Naive thymus-derived CD8-positive, alpha-beta T cell (primary cell): ENCODE data around the gene CHRNG. TPM values are rescaled to one million over a fixed set of nuclear protein-coding genes. Genes with fewer than 3 reads are reported as not detected.

ENCODE experiments used
- ATAC-seq, 2 donors: fragments of 150-1000 bp; cut with Tn5 transposase in 1 of 2; sonication (Bioruptor Pico), chemical (Tn5 transposase) in 1 of 2; 1 replicate in 1 of 2; 2 replicates in 1 of 2; pipeline ENCODE4 v1.10.0; 2021; ENCODE audit warnings: mild to moderate bottlenecking in 2 of 2, moderate library complexity in 2 of 2
- POLR2A ChIA-PET: fragments of 350-600 bp; sonication (Branson Sonifier 250); formaldehyde crosslinking; loops from one replicate; lab custom pipeline; 2021; ENCODE audit warnings: antibody characterized with exemption; lab: Charles Lee
- DNase-seq, 10 donors: peaks; one replicate each; pipeline versions ENCODE4 v3.0.0 to v3.0.0-alpha.2; 2020 to 2022
- H3K27ac Mint-ChIP-seq, 10 donors: one replicate each; pipeline ENCODE4 v1.8.0; 2020 to 2022; ENCODE audit warnings: mild to moderate bottlenecking in 10 of 10, mixed read lengths in 10 of 10, moderate library complexity in 4 of 10, inconsistent platforms in 1 of 10
- H3K27me3 Mint-ChIP-seq, 5 donors: one replicate each; pipeline ENCODE4 v1.8.0; 2021 to 2022; ENCODE audit warnings: mixed read lengths in 5 of 5
- H3K36me3 Mint-ChIP-seq, 3 donors: one replicate each; pipeline ENCODE4 v1.8.0; 2020 to 2022; ENCODE audit warnings: mixed read lengths in 3 of 3, mild to moderate bottlenecking in 2 of 3, inconsistent platforms in 1 of 3
- H3K4me1 Mint-ChIP-seq, 4 donors: one replicate each; pipeline ENCODE4 v1.8.0; 2021 to 2022; ENCODE audit warnings: mixed read lengths in 4 of 4
- H3K4me3 Mint-ChIP-seq, 10 donors: one replicate each; pipeline ENCODE4 v1.8.0; 2020 to 2022; ENCODE audit warnings: mild to moderate bottlenecking in 10 of 10, mixed read lengths in 10 of 10, moderate library complexity in 6 of 10, inconsistent platforms in 1 of 10
- H3K9me3 Mint-ChIP-seq, 9 donors: one replicate each; pipeline ENCODE4 v1.8.0; 2020 to 2022; ENCODE audit warnings: mixed read lengths in 9 of 9, mild to moderate bottlenecking in 3 of 9, inconsistent platforms in 1 of 9, moderate library complexity in 1 of 9
- polyA plus RNA-seq, 3 donors: library from polyadenylated mRNA; unstranded; fragments of 300-500 nt; fragmentation: Illumina TruSeq; gene quantifications; one replicate each; pipeline ENCODE4 v1.2.3, GENCODE V29; 2021
- total RNA-seq, 8 experiments: library from RNA in 2 of 8; stranded (reverse) in 2 of 8; gene quantifications; one replicate each; pipeline ENCODE4 v1.2.3 and lab custom pipeline; 2021 to 2026

The CHRNG gene
- total RNA-seq = not detected
- polyA plus RNA-seq = under 1 TPM in 1 of 3 donors, not detected in 2; 0.59 TPM
- 0 to 1.5 (median 0) reads per million in 6 experiments for total RNA-seq (lab: John Stamatoyannopoulos, UW)

GRCh38 chr2:232539298-232540231 is at the start of gene CHRNG:
Gene CHRNG, plus strand, starts transcription at chr2:232539692. Its CDS starts 56 bp downstream, at chr2:232539748.
- H3K27me3 Mint-ChIP-seq = peaks cover 0 to 4% (median 2%) of the 10 kb centered on the region in 5 donors
- peaks cover 16 to 43% (median 18%) of the 10 kb centered on the region in 4 donors for H3K4me1 Mint-ChIP-seq
- peaks cover 0 to 4% (median 2%) of the 10 kb centered on the region in 3 donors for H3K36me3 Mint-ChIP-seq
- H3K9me3 Mint-ChIP-seq = peaks cover 0 to 2% (median 0%) of the 10 kb centered on the region in 9 donors
- DNase-seq (no peak), ATAC-seq (no peak)
- H3K4me3 Mint-ChIP-seq = no peak within 1 kb of the TSS
- H3K27ac Mint-ChIP-seq = peak within 1 kb of the TSS in 6 of 10 donors; percentile 0 to 75 (median 36)
- POLR2A ChIA-PET = no interaction called here

GRCh38 chr2:232490221-232491138 is 49.0 kb upstream of the CHRNG start:
- no peak overlapping the region for H3K27ac Mint-ChIP-seq
- POLR2A ChIA-PET = no interaction called here
- no peak for ATAC-seq
- peaks cover 0 to 2% (median 0%) of the 10 kb centered on the region in 9 donors for H3K9me3 Mint-ChIP-seq
- peak in 1 of 10 donors; percentile 47 for DNase-seq
- peaks cover 7 to 54% (median 31%) of the 10 kb centered on the region in 5 donors for H3K27me3 Mint-ChIP-seq
- H3K36me3 Mint-ChIP-seq = no peaks in the 10 kb centered on the region
- H3K4me3 Mint-ChIP-seq = no peak overlapping the region
- peaks cover 0 to 8% (median 4%) of the 10 kb centered on the region in 4 donors for H3K4me1 Mint-ChIP-seq

GRCh38 chr2:232491139-232491780 is 48.2 kb upstream of the CHRNG start:
- H3K36me3 Mint-ChIP-seq = no peaks in the 10 kb centered on the region
- H3K9me3 Mint-ChIP-seq = peaks cover 0 to 2% (median 0%) of the 10 kb centered on the region in 9 donors
- DNase-seq = peak in 1 of 10 donors; percentile 21
- H3K27ac Mint-ChIP-seq = no peak overlapping the region
- POLR2A ChIA-PET = no interaction called here
- peaks cover 7 to 50% (median 30%) of the 10 kb centered on the region in 5 donors for H3K27me3 Mint-ChIP-seq
- H3K4me3 Mint-ChIP-seq = no peak overlapping the region
- no peak for ATAC-seq
- peaks cover 0 to 7% (median 4%) of the 10 kb centered on the region in 4 donors for H3K4me1 Mint-ChIP-seq

- H3K36me3 Mint-ChIP-seq = no peaks in the 10 kb centered on the region
- peak in 1 of 10 donors; percentile 40 for DNase-seq
- no peak for ATAC-seq
These were observed 47.1 kb upstream of the CHRNG start for GRCh38 chr2:232492236-232492848.

GRCh38 chr2:232492963-232493700 is 46.4 kb upstream of the CHRNG start:
- POLR2A ChIA-PET = no interaction called here
- peaks cover 0 to 2% (median 0%) of the 10 kb centered on the region in 9 donors for H3K9me3 Mint-ChIP-seq
- ATAC-seq (no peak), DNase-seq (peak in 1 of 10 donors; percentile 40)
- peaks cover 0 to 6% (median 2%) of the 10 kb centered on the region in 4 donors for H3K4me1 Mint-ChIP-seq
- H3K36me3 Mint-ChIP-seq = no peaks in the 10 kb centered on the region
- peaks cover 7 to 51% (median 28%) of the 10 kb centered on the region in 5 donors for H3K27me3 Mint-ChIP-seq
- H3K4me3 Mint-ChIP-seq = no peak overlapping the region
- no peak overlapping the region for H3K27ac Mint-ChIP-seq

More at GRCh38 chr2:232492236-232492848, 47.1 kb upstream of the CHRNG start:
- no peak overlapping the region for H3K27ac Mint-ChIP-seq
- POLR2A ChIA-PET = no interaction called here
- H3K4me1 Mint-ChIP-seq = peaks cover 0 to 6% (median 2%) of the 10 kb centered on the region in 4 donors
- H3K27me3 Mint-ChIP-seq = peaks cover 7 to 50% (median 29%) of the 10 kb centered on the region in 5 donors
- H3K4me3 Mint-ChIP-seq = no peak overlapping the region
- H3K9me3 Mint-ChIP-seq = peaks cover 0 to 2% (median 0%) of the 10 kb centered on the region in 9 donors

- POLR2A ChIA-PET = no interaction called here
- H3K9me3 Mint-ChIP-seq = no peaks in the 10 kb centered on the region
- H3K4me3 Mint-ChIP-seq = no peak overlapping the region
- no peaks in the 10 kb centered on the region for H3K36me3 Mint-ChIP-seq
- no peak for ATAC-seq
- H3K27me3 Mint-ChIP-seq = peaks cover 4 to 51% (median 26%) of the 10 kb centered on the region in 5 donors
- H3K4me1 Mint-ChIP-seq = peaks cover 0 to under 1% (median 0%) of the 10 kb centered on the region in 4 donors
- peak overlapping the region in 1 of 10 donors; percentile 40 for H3K27ac Mint-ChIP-seq
- DNase-seq = no peak
These were observed 45.6 kb upstream of the CHRNG start for GRCh38 chr2:232493701-232494474.

- Mint-ChIP-seq H3K4me3 (no peak overlapping the region), H3K9me3 (no peaks in the 10 kb centered on the region), H3K4me1 (no peaks in the 10 kb centered on the region), H3K27me3 (peaks cover 1 to 50% (median 22%) of the 10 kb centered on the region in 5 donors), H3K27ac (no peak overlapping the region), H3K36me3 (no peaks in the 10 kb centered on the region)
- ATAC-seq (no peak), DNase-seq (no peak)
- POLR2A ChIA-PET = no interaction called here
These were observed 45.0 kb upstream of the CHRNG start for GRCh38 chr2:232494542-232494941.

GRCh38 chr2:232495292-232495691 is 44.2 kb upstream of the CHRNG start:
- ATAC-seq = no peak
- Mint-ChIP-seq H3K36me3 (no peaks in the 10 kb centered on the region), H3K4me3 (no peak overlapping the region), H3K27ac (no peak overlapping the region), H3K9me3 (no peaks in the 10 kb centered on the region), H3K27me3 (peaks cover 1 to 50% (median 22%) of the 10 kb centered on the region in 5 donors), H3K4me1 (no peaks in the 10 kb centered on the region)
- no peak for DNase-seq
- POLR2A ChIA-PET = no interaction called here

- POLR2A ChIA-PET = no interaction called here
- no peak overlapping the region for H3K4me3 Mint-ChIP-seq
- no peak for ATAC-seq
These were observed 42.8 kb upstream of the CHRNG start for GRCh38 chr2:232496501-232497270.

GRCh38 chr2:232497348-232497747 is 42.1 kb upstream of the CHRNG start:
- no peak overlapping the region for H3K27ac Mint-ChIP-seq
- peaks cover 1 to 42% (median 29%) of the 10 kb centered on the region in 5 donors for H3K27me3 Mint-ChIP-seq
- H3K4me3 Mint-ChIP-seq = no peak overlapping the region
- H3K9me3 Mint-ChIP-seq = peaks cover 0 to 1% (median 0%) of the 10 kb centered on the region in 9 donors
- no peaks in the 10 kb centered on the region for H3K36me3 Mint-ChIP-seq
- POLR2A ChIA-PET = no interaction called here
- peaks cover under 1 to 2% (median 1%) of the 10 kb centered on the region in 4 donors for H3K4me1 Mint-ChIP-seq
- DNase-seq (no peak), ATAC-seq (no peak)

More at GRCh38 chr2:232496501-232497270, 42.8 kb upstream of the CHRNG start:
- H3K36me3 Mint-ChIP-seq = no peaks in the 10 kb centered on the region
- no peak for DNase-seq
- no peak overlapping the region for H3K27ac Mint-ChIP-seq
- H3K27me3 Mint-ChIP-seq = peaks cover under 1 to 44% (median 28%) of the 10 kb centered on the region in 5 donors
- no peaks in the 10 kb centered on the region for H3K9me3 Mint-ChIP-seq
- H3K4me1 Mint-ChIP-seq = no peaks in the 10 kb centered on the region
